DMS 273 (cell line): ENCODE results near the gene SHROOM1.
"Not testable (repeated sequence)": the region's sequence is repeated elsewhere in the genome, so short reads cannot be mapped to it uniquely, and the experiment has no call there.

Source experiments
- DNase-seq: peaks from one replicate; lab custom pipeline; 2025; ENCODE audit not compliant: unreplicated experiment; lab: John Stamatoyannopoulos, UW

SHROOM1 gene

DNA sequence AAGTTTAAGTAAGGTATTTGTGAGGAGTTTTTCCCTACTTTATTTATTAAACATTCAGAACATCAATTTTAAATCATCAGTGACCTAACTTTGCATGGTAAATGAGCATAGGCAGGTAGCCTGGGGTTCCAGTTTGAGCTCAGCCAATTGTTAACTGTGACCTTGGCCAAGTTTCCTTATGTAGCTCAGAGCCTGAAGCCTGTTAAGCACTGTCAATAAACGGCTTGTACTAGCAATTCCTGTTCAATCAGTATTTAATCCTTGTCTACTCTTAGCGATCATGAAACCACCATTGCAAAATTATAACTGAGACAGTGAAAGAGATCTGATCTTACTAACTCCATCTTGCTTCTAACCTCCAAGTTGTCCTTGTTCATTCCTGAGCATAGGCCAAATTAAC, 22.0 kb downstream of the SHROOM1 start:
- DNase-seq = no peak

DNA sequence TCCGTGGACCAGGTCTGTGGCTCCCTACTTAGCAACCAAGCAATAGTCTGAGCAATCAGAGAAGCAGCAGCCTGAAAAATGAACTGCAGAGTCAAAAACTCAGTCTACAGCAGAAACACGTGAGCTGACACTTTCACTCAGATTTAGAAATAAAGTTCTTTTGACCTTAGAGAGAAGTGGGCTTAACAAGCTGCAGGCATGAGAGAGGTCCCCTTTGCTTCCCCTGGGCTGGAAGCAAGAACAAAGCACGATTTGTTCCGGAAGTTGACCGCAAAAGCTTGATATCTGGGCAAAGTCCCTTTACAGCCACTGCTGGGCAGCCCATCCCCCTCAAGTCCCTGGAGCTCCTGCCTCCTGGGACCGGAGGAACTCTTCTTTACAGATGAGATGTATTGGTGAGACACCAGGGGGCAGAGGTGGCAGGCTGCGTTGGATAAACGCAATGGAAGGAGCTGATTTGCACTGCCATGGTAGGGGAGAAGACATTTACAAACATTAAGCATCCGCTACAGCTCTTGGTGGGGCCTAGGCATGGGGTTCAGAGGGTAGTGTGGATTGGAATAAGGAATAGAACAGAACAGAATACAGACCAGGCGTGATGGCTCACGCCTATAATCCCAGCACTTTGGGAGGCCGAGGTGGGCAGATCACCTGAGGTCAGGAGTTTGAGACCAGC, 23.1 kb downstream of the SHROOM1 start:
- no peak for DNase-seq

DNA sequence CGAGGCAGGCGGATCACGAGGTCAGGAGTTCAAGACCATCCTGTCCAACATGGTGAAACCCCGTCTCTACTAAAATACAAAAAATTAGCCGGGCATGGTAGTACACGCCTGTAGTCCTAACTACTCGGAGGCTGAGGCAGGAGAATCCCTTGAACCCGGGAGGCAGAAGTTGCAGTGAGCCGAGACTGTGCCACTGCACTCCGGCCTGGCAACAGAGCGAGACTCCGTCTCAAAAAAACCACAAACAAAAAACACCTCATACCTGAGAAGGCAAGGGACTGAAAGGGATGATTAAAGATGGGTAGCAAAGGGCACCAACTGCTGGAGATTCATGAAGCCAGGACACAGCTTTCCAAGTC, 23.7 kb downstream of the SHROOM1 start:
- not testable (repeated sequence) for DNase-seq

DNA sequence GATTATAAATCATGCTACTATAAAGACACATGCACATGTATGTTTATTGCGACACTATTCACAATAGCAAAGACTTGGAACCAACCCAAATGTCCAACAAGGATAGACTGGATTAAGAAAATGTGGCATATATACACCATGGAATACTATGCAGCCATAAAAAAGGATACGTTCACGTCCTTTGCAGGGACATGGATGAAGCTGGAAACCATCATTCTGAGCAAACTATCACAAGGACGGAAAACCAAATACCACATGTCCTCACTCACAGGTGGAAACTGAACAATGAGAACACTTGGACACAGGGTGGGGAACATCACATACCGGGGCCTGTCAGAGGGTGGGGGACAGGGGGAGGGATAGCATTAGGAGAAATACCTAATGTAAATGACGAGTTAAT, 24.6 kb downstream of the SHROOM1 start:
- DNase-seq = not testable (repeated sequence)

DNA sequence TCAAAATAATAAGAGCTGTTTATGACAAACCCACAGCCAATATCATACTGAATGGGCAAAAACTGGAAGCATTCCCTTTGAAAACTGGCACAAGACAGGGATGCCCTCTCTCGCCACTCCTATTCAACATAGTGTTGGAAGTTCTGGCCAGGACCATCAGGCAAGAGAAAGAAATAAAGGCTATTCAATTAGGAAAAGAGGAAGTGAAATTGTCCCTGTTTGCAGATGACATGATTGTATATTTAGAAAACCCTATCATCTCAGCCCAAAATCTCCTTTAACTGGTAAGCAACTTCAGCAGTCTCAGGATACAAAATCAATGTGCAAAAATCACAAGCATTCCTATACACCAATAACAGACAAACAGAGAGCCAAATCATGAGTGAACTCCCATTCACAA, 26.2 kb downstream of the SHROOM1 start:
- DNase-seq = not testable (repeated sequence)

DNA sequence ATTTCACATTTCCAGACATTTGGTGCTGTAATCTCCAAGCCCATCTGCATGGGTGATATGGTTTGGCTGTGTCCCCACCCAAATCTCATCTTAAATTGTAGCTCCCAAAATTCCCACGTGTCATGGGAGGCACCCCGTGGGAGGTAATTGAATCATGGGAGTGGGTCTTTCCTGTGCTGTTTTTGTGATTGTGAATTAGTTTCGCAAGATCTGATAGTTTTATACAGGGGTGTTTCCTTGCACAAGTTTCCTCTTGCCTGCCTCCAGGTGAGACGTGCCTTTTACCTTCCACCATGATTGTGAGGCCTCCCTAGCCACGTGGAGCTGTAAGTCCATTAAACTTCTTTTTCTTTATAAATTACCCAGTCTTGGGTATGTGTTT, 27.8 kb downstream of the SHROOM1 start:
- not testable (repeated sequence) for DNase-seq

DNA sequence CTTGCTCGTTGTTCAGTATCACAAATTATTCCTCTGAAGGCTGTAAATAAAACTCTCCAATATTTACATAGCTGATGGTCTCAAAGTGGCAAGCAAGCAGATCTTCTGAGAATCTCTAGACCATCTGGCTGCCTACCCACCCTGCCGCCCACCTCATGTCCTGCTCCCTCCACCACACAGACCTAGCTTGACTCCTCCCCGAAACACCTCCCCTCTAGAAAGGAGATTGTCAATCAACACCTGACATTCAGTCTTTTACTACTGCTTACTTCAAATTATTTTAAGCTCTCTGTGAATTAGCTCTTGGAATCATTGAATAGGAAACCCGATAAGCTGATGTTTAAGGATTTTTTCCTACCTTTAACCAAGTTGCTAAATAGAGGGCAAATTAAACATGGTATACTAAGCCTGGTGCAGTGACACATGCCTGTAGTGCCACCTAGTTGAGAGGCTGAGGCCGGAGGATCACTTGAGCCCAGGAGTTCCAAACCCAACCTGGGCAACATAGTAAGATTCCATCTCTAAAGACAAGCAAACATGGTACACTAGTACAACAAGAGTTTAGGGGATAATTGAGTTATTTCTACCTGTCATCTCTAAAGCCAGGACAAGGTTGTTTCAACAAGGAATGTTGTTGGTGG, 28.3 kb downstream of the SHROOM1 start:
- no peak for DNase-seq

DNA sequence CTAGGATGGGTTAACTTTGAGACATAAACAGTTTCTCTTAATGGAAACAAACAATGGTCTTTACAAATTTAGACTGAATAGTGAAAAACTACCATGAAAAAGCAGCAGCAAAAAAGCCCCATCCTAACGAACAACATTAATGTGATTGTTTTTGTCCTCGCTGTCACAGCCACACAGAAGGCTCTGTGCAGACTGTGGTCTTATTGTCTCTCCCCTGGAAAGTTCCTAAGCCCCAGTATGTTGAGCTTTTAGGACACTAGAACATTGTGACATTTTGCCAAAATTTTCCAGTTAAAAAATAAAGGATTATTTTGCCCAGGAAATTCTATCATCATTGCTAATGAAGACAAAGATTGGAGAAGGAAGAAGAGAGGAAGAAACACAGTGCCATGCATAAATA, 29.9 kb downstream of the SHROOM1 start:
- DNase-seq = no peak

DNA sequence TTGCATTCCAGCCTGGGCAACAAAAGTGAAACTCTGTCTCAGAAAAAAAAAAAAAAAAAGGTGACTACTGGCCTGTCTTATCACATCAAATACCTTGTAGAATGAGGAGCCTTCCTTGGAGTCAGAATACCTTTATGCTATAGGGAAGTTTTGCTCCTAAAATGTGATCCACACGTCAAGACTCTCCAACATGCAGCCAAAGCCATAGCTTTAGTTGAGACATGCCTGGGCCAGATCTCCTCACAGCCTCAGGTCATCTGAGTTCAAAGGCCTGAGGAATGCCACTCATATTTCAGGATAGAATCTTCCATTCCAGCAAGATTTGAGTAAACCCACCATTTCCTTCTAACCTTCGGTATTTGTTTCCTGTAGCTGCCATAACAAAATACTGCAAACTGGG, 31.1 kb downstream of the SHROOM1 start:
- no peak for DNase-seq

DNA sequence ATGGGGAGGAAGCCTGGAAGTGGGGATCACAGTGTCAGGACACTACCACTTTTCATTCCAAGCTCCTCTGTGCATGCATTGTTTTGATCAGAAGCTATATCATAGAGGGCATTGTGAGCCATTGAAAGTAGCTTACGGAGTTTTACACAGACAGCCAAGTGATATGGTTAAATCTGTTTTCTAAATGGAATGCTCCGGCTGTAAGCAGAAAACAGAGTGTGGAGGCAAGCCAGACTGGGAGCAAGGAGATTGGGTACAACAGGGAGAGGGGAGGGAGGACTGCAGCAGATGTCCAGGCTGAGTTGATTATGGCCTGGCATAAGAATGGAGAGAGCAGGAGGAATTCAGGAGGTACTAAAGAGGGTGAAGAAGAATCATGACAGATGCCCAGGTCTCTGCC, 32.8 kb downstream of the SHROOM1 start:
- peak; percentile 54 for DNase-seq

DNA sequence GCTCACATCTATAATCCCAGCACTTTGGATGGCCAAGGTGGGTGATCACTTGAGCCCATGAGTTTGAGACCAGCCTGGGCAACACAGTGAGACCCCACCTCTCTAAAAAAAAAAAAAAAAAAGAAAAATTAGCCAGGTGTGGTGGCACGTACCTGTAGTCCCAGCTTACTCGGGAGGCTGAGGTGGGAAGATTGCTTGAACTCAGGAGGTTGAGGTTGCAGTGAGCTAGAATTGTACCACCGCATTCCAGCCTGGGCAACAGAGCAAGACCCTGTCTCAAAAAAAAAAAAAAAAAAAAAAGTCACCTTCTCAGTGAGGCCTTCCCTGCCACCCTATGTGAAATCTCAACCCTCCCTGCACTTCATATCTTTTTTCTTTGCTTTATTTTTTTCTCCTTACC, 39.4 kb downstream of the SHROOM1 start:
- no peak for DNase-seq

DNA sequence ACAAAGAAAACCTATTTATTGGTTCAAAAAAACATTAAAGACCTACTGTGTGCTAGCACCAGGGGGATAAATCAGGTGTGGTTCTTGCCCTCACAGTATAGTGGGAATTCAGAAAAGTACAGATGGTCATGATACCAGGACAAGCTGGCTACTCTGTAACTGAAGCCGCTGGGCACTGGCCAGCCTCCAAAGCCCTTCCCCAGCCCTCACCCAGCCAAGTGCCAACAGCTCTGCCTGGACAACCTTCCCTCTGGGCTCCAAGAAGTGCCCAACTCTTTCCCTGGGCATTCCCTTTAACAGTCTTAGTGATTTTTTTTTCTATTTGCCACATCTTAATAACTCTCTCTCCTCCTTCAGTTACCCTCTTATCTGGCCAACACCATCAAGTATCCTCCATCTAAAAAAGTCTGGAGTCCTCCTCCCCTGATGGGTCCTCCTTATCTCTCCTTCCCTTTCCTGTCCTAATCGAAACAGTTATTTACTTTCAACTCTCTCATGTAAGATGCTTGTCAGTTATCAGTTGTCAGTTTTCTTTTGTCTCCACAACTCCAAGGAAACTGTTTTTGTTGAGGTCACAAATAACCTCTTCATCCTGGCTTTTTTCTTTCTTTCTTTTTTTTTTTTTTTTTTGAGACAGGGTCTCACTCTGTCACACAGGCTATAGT, 40.1 kb downstream of the SHROOM1 start:
- no peak for DNase-seq

DNA sequence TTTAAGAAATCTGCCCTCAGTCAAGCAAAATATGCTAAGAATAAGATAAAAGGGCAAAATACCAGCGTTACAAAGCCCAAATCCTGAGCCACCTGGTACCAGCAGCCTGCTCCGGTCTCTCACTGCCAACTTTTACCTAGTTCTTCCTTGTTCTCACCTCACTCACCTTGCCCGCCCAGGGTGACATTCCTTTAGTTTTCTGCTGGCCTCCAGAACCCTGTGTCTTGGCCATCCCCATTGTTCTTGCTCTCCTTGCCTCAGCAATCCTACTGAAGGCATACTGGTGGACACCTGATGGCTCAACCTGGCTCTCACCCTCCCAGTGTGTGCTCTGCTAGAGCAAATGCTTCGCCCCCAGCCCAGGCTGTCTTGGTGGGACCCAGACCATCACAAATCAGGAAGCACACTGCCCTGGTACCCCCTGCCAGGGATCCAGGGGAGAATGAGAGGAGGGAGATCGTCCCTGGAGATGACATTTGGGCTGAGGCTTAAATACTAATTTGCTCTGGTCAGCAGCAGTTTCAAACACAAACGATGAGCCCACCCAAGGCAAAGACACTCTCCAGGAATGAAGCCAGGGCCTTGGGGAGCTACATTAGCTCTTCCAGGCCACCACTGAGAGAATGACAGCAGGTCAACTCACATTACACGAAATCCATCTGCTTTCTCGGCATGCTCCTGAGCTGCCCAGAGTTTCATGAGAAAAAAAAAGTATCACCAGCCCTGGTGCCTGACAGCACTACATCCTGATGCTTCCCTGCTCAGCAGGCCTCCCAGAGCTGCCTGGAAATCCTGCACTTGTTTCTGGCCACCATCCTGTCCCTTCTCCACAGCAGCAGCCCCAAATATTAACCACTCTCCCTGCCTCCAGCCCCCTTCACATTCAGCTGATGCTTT, 41.2 kb downstream of the SHROOM1 start:
- peak; percentile 71 for DNase-seq

DNA sequence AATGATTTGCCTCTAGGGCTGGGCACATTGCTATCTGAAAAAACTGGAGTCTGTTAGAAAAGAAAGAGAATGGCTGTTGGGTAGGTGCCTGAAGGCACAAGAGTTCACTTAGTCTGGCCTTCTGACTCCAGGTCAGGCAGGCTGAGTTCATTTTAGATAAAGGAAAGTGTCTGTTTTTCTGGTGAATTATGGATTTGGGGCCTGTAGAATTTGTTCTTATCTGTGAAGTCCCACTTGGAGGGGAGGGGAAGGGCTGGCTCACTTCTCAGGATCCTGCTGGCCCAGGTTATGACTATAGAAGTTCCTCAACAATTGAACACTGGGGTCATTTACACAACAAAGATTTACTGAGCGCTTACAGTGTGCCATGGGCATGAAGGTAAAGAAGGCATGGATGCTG, 41.9 kb downstream of the SHROOM1 start:
- DNase-seq = no peak

DNA sequence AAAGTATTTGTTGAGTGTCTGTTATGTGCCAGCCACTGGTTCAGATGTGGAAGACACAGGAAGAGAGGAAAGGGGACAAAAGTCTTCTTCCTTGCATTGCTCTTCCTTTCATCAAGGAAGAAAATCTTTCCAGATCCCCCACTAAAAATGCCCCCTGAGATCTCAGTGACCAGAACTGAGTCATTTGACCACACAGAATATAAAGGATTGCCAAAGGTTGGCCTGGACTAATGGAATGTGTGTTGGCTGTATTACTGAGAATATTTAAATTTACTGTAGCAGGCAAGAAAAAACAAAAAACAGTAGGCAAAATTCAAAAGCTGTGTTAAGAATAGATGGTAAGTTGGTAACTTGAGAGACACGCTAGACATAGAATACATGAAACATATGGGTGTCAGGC, 43.4 kb downstream of the SHROOM1 start:
- DNase-seq = no peak

DNA sequence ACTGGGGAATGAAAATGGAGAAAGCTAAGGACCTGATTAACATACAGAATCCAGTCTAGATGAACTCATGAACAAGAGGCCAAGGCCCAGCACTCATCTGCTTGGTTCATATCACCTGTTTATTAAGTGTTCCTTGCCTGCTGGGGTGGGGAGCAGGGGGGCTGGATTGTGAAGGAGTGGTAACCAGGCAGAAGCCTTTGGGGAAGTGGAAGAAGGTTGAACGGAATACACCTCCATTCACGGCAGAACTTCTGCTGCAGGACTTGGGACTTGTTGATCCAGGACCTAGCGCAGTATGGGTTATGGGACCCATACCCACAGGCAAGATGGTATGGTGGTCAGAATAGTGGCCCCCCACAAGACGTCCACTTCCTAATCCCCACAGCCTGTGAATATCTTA, 44.6 kb downstream of the SHROOM1 start:
- no peak for DNase-seq

DNA sequence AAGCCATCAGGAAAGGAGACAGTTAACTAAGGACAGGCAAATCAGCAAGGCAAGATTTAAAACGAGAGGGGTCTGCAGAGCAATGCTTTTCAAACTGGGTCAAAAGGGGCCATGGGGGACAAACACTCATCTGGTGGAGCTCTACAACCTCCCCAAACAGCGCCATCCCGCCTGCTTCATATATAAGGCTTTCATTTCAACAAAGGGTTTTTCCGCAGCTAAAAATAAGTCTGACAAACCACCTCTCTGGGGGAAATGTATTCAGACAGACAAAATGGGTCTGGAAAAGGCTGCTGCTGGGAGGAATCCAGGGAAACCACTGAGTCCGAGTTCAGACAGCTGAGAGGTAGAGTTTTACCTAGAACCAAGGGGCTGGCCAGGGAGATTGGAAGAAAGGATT, 45.1 kb downstream of the SHROOM1 start:
- DNase-seq = no peak

DNA sequence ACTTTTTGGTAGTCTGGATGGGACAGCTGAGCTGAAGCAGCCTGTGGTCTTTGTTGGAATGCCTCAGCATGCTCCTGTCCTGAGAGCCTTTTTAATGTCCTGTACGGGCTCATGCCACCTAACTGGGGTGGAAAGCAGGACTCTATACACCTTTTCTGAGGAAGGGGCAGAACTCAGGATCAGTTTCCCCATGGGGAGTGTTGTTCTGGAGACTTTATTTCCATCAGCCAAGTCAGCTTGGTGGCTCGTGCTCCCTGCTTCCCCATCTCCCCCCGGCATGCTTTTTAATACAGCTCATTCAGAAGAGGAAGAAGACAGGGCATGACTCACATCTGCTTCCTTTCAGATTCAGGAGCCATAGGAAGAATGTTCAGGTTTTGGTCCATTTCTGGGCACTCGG, 48.3 kb downstream of the SHROOM1 start:
- DNase-seq = no peak

DNA sequence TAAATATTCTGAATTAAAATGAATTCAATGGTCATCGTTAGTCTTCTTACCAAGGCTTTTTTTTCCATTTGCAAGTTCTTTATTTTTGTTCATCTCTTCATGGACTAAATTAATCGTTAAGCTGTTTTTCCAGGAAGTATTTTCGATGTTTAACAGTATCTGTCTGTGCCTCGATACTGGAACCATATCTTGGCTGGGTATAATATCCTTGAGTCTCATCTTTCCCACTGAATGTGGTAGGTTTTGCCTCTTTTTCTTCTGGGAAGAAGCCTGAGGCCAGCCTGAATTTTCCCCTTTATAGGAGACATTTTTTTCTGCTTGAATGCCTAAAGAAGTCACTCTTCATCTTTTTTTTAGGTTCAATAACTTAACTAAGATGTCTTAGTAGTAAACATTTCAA, 49.4 kb downstream of the SHROOM1 start:
- no peak for DNase-seq

DNA sequence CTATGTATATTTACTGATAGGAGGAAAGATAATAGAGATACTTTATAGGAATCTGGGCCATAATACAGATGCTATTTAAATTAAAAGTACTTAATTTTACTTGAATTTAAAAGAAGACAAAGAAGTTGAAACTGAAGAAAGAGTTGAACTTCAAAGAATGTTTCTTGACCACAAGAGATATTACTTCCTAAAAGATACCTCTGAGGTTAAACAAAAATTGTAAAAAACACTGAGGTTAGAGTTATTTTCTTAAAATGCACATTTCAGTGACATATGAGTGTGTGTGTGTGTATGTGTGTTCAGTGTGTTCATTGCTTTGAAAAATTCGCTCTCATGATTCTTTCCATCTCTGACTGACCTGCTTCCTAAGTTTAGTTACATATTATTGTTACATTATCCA, 49.9 kb downstream of the SHROOM1 start:
- no peak for DNase-seq

DNA sequence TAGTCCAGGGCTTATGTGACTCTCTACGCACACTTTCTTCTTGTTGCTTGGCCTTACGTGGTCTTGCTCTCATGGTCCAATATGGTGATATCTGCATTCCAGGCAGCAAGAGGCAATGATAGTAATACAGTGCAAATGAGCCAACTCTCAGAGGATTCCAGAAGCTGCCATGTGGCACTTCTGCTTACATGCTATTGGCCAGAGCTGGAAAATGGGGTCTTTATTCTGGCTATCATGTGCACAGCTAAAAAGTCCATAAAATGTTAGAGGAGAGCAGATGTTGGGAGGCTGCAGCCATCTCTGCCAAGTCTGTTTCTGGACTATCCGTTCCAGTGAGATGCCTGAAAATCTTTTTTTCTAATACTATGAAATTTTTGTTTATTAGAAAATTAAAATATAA, 50.5 kb downstream of the SHROOM1 start:
- peak; percentile 21 for DNase-seq

DNA sequence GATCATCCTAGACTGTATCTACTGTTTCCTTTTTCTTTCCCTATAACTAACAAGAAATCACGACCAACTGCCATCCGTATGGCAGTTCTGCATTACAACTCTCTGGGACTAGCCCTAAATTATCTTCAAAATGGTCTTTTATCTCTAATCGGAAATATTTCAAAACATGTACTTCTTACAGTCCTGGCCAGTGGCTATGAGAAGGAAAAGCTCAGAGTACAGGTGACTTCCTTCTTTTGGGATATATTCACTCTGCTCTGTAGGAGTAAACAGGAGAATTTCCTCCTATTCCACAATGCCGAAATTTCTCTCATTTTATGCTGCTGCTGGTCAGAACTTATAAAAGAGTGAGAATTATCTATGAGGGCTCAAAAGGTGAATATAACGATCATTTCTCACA, 51.6 kb downstream of the SHROOM1 start:
- no peak for DNase-seq
